Pulmonary artery endothelial cell (primary cell): ENCODE data around the gene ALX4. TPM values are rescaled to one million over a fixed set of nuclear protein-coding genes. Genes with fewer than 3 reads are reported as not detected.

ENCODE experiments used
- DNase-seq: peaks from one replicate; pipeline ENCODE4 v3.0.0-alpha.2; 2011; ENCODE audit warnings: low read depth, low spot score
- total RNA-seq: library from RNA; depleted of rRNA; stranded (reverse); fragments of >200 nt; gene quantifications from 2 replicates; pipeline ENCODE4 v1.2.3, GENCODE V29; 2014

Gene ALX4
- total RNA-seq, 1 donor from 2014 or later = not detected

GRCh38 chr11:44335052-44335760 is 25.3 kb upstream of the ALX4 start:
- DNase-seq = no peak

- DNase-seq = no peak
These were observed 24.5 kb upstream of the ALX4 start for GRCh38 chr11:44334356-44335004.

- no peak for DNase-seq
These were observed 23.6 kb upstream of the ALX4 start for GRCh38 chr11:44333271-44334218.

- DNase-seq = no peak
These were observed 22.7 kb upstream of the ALX4 start for GRCh38 chr11:44332665-44333064.

GRCh38 chr11:44329472-44330230 is 19.7 kb upstream of the ALX4 start:
- DNase-seq = no peak

- DNase-seq = no peak
These were observed 18.3 kb upstream of the ALX4 start for GRCh38 chr11:44328138-44328660.

- DNase-seq = no peak
These were observed 17.8 kb upstream of the ALX4 start for GRCh38 chr11:44327730-44328129.

- DNase-seq = no peak
These were observed 16.9 kb upstream of the ALX4 start for GRCh38 chr11:44326615-44327475.

- no peak for DNase-seq
These were observed 15.8 kb upstream of the ALX4 start for GRCh38 chr11:44325698-44326097.

GRCh38 chr11:44324749-44325525 is 15.0 kb upstream of the ALX4 start:
- DNase-seq = no peak

GRCh38 chr11:44324222-44324621 is 14.3 kb upstream of the ALX4 start:
- DNase-seq = no peak

GRCh38 chr11:44322243-44322642 is 12.3 kb upstream of the ALX4 start:
- no peak for DNase-seq

- no peak for DNase-seq
These were observed 11.1 kb upstream of the ALX4 start for GRCh38 chr11:44321059-44321458.

- DNase-seq = no peak
These were observed 10.5 kb upstream of the ALX4 start for GRCh38 chr11:44320289-44320973.

- no peak for DNase-seq
These were observed 9.8 kb upstream of the ALX4 start for GRCh38 chr11:44319552-44320288.

- DNase-seq = no peak
These were observed 9.2 kb upstream of the ALX4 start for GRCh38 chr11:44319170-44319551.

- DNase-seq = no peak
These were observed 8.4 kb upstream of the ALX4 start for GRCh38 chr11:44318369-44318768.

GRCh38 chr11:44316659-44317240 is 6.8 kb upstream of the ALX4 start:
- DNase-seq = no peak
